Endothelial cell of umbilical vein (primary cell): ENCODE results near the gene PHF2.

Experiments used
- EZH2 ChIP-seq: IDR thresholded peaks from 2 replicates; pipeline ENCODE4 v1.6.1; 2012; ENCODE audit warnings: borderline replicate concordance, low read depth, mild to moderate bottlenecking, moderate library complexity, low read length, inconsistent platforms; ENCODE audit not compliant: severe bottlenecking
- FOS ChIP-seq: IDR thresholded peaks from 2 replicates; pipeline ENCODE4 v1.6.1; 2011; ENCODE audit warnings: mild to moderate bottlenecking, low read length, moderate library complexity, borderline replicate concordance; ENCODE audit not compliant: insufficient read depth
- GATA2 ChIP-seq: IDR thresholded peaks from 2 replicates; pipeline ENCODE4 v1.7.0; 2011; ENCODE audit warnings: low read depth, mild to moderate bottlenecking, moderate library complexity, mixed read lengths, low read length; ENCODE audit not compliant: insufficient read length, insufficient read depth
- JUN ChIP-seq: IDR thresholded peaks from 2 replicates; pipeline ENCODE4 v1.6.1; 2011; ENCODE audit warnings: borderline replicate concordance, low read depth; ENCODE audit not compliant: insufficient read length, insufficient read depth
- POLR2A ChIP-seq: IDR thresholded peaks from 2 replicates; pipeline ENCODE4 v1.6.1; 2012; ENCODE audit warnings: low read depth, mild to moderate bottlenecking, control low read depth, low read length
- POLR2AphosphoS5 ChIP-seq: IDR thresholded peaks from 2 replicates; pipeline ENCODE4 v1.6.1; 2012; ENCODE audit warnings: low read depth, mild to moderate bottlenecking, control low read depth, low read length, moderate library complexity; ENCODE audit not compliant: insufficient read depth
- TF ChIP-seq, protein P1 (sequence below): IDR thresholded peaks from 2 replicates; pipeline ENCODE4 v1.6.1; 2011; ENCODE audit not compliant: insufficient read depth, insufficient read length
- TF ChIP-seq, protein P2 (sequence below), 2 donors: IDR thresholded peaks; 1 replicate in 1 of 2; 2 replicates in 1 of 2; pipeline ENCODE4 v1.5.1; 2011; ENCODE audit warnings: low read length in 2 of 2, mild to moderate bottlenecking in 2 of 2, moderate library complexity in 2 of 2, control low read depth in 1 of 2, inconsistent platforms in 1 of 2, low read depth in 1 of 2; ENCODE audit not compliant: insufficient read depth in 1 of 2; ENCODE audit errors: extremely low read depth in 1 of 2

DNA sequence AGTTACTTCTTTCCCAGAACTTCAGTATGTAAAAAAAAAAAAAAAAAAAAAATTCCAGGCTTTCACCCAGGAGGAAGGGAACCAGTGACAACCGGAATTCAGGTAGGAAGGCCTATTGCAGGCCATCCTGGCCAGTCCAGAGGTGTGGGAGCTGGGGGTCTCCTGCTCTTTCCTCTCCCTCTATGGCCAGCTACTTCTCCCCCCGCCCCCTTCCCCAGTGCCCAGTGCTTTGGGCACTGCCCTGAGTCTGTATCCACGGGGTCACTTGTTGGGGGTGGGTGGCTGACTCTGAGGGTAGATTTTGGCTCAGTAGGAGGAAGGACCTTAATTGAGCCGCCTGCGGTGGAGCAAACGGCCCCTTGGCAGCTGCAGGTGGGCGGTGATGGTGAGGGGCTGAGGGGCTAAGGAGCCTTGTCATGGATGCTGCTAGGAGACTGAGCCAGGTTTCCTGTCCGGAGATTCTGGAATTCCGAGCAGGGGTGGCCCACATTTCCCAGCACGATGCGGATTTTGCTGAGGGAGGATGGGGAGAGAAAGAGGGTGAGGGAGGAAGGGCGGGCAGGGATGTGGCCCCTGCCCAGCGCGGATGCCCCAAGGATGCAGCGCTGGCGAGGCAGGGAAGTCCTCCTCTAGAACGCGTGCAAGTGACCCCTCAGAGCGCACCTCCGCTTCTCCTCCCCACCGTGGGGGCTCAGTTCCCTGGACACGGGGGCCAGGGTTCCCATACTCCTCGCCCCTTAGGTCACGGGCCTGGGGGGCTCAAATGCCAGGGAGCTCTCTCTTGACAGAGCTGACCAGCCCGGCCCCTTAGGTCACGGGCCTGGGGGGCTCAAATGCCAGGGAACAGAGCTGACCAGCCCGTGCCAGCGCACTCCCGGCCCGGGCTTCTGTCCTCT lies 1.2 kb upstream of the PHF2 start:
- TF ChIP-seq GATA2 (no peak), JUN (no peak), EZH2 (no peak), POLR2AphosphoS5 (no peak), POLR2A (no peak), FOS (no peak)
- TF ChIP-seq, protein P1, sequence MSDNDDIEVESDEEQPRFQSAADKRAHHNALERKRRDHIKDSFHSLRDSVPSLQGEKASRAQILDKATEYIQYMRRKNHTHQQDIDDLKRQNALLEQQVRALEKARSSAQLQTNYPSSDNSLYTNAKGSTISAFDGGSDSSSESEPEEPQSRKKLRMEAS: no peak
- TF ChIP-seq, protein P2, sequence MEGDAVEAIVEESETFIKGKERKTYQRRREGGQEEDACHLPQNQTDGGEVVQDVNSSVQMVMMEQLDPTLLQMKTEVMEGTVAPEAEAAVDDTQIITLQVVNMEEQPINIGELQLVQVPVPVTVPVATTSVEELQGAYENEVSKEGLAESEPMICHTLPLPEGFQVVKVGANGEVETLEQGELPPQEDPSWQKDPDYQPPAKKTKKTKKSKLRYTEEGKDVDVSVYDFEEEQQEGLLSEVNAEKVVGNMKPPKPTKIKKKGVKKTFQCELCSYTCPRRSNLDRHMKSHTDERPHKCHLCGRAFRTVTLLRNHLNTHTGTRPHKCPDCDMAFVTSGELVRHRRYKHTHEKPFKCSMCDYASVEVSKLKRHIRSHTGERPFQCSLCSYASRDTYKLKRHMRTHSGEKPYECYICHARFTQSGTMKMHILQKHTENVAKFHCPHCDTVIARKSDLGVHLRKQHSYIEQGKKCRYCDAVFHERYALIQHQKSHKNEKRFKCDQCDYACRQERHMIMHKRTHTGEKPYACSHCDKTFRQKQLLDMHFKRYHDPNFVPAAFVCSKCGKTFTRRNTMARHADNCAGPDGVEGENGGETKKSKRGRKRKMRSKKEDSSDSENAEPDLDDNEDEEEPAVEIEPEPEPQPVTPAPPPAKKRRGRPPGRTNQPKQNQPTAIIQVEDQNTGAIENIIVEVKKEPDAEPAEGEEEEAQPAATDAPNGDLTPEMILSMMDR (IDR thresholded peaks at IDR 0.05; ENCODE audit: extremely low read depth in 1 of 2, insufficient read depth in 1 of 2, low read depth in 1 of 2, low read length in 2 of 2): no peak
